ENCODE results near the gene ITPR1. TPM values are rescaled to one million over a fixed set of nuclear protein-coding genes. Genes with fewer than 3 reads are reported as not detected.

The ITPR1 gene
- total RNA-seq, 1 experiment from 2014 or later, result 11.3 TPM

DNA sequence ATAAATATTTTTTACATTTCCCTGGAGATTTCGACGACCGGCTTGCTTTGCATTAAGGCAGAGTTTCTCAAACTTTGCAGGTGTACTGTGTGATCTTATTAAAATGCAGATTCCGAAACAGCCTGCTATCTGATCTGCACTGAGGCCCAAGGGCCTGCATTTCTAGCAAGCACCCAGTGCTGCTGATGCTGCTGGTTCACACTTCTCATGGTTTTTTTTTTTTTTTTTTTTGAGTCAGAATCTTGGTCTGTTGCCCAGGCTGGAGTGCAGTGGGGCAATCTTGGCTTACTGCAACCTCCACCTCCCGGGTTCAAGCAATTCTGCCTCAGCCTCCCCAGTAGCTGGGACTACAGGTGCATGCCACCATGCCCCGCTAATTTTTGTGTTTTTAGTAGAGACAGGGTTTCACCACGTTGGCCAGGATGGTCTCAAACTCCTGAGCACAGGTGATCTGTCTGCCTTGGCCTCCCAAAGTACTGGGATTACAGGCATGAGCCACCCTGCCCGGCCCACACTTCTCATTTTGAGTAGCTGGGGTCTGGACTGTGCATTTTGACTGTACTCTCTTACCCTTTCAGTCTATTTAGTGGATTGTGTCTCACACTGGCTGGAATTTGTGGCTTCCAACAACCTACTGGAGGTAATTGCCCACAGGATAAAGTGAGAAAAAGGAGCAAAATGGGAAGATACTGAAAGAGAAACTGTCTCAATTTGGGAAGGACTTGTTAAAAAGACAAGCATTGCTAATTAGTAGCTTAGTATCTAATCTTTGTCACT is 94.1 kb downstream of the ITPR1 start:
- ChIA-PET CTCF (no interaction called here), POLR2A (ENCODE audit: unreplicated experiment) (no interaction called here)
- no peaks in the 10 kb centered on the region for H3F3A ChIP-seq (ENCODE audit: insufficient read depth, low read depth)
- no peak overlapping the region for H3K4me3 ChIP-seq
- H3K4me1 ChIP-seq (replicated peaks; ENCODE audit: insufficient read depth), result no peaks in the 10 kb centered on the region
- no peak overlapping the region for H2AFZ ChIP-seq
- H3K4me2 ChIP-seq, result no peak overlapping the region
- H3K9me3 ChIP-seq (ENCODE audit: insufficient read depth, low read depth), result no peaks in the 10 kb centered on the region
- no peaks in the 10 kb centered on the region for H3K36me3 ChIP-seq (ENCODE audit: low read depth)
- no peaks in the 10 kb centered on the region for H4K20me1 ChIP-seq (ENCODE audit: insufficient read depth)
- no peaks in the 10 kb centered on the region for H3K27me3 ChIP-seq (ENCODE audit: insufficient read depth, low read depth)
- DNase-seq, result no peak
- no TSS peak for BruUV-seq (replicated peaks)
- H3K9me2 ChIP-seq (ENCODE audit: insufficient read depth), result no peaks in the 10 kb centered on the region
- intact Hi-C loops (cut with micrococcal nuclease; ENCODE audit: unreplicated experiment), result no loop called here
- TF ChIP-seq, protein P1, sequence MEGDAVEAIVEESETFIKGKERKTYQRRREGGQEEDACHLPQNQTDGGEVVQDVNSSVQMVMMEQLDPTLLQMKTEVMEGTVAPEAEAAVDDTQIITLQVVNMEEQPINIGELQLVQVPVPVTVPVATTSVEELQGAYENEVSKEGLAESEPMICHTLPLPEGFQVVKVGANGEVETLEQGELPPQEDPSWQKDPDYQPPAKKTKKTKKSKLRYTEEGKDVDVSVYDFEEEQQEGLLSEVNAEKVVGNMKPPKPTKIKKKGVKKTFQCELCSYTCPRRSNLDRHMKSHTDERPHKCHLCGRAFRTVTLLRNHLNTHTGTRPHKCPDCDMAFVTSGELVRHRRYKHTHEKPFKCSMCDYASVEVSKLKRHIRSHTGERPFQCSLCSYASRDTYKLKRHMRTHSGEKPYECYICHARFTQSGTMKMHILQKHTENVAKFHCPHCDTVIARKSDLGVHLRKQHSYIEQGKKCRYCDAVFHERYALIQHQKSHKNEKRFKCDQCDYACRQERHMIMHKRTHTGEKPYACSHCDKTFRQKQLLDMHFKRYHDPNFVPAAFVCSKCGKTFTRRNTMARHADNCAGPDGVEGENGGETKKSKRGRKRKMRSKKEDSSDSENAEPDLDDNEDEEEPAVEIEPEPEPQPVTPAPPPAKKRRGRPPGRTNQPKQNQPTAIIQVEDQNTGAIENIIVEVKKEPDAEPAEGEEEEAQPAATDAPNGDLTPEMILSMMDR (conservative IDR thresholded peaks at IDR 0.05), result no peak
- no peak for TF ChIP-seq EZH2 (IDR thresholded peaks at IDR 0.05; ENCODE audit: low read depth)
- H3K79me2 ChIP-seq (ENCODE audit: low read depth), result no peaks in the 10 kb centered on the region
- no peak overlapping the region for H3K27ac ChIP-seq

DNA sequence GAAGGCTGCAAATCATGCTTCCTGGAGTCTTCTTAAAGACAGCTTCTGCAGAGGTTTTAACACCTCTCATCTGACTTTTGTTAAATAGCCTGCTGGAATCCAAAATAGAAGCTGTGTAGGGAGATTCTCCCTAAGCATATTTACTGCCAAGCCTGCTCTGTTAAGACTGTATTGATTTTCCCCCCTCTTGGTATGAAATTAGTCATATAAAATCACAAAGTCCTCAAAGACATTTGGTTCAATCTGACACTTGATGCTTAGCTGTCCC is 94.6 kb downstream of the ITPR1 start:
- Histone ChIP-seq H3K79me2 (ENCODE audit: low read depth) (no peaks in the 10 kb centered on the region), H3K4me1 (replicated peaks; ENCODE audit: insufficient read depth) (no peaks in the 10 kb centered on the region), H3K9me2 (ENCODE audit: insufficient read depth) (no peaks in the 10 kb centered on the region), H4K20me1 (ENCODE audit: insufficient read depth) (no peaks in the 10 kb centered on the region), H3K36me3 (ENCODE audit: low read depth) (no peaks in the 10 kb centered on the region), H3K9me3 (ENCODE audit: insufficient read depth, low read depth) (no peaks in the 10 kb centered on the region), H3K27ac (no peak overlapping the region), H3K4me2 (no peak overlapping the region), H3F3A (ENCODE audit: insufficient read depth, low read depth) (no peaks in the 10 kb centered on the region), H3K4me3 (no peak overlapping the region), H2AFZ (no peak overlapping the region), H3K27me3 (ENCODE audit: insufficient read depth, low read depth) (no peaks in the 10 kb centered on the region)
- ChIA-PET CTCF (no interaction called here), POLR2A (ENCODE audit: unreplicated experiment) (no interaction called here)
- intact Hi-C loops (cut with micrococcal nuclease; ENCODE audit: unreplicated experiment), result no loop called here
- TF ChIP-seq, protein P1 (conservative IDR thresholded peaks at IDR 0.05), result no peak
- no peak for TF ChIP-seq EZH2 (IDR thresholded peaks at IDR 0.05; ENCODE audit: low read depth)
- BruUV-seq (replicated peaks), result no TSS peak
- DNase-seq, result no peak

DNA sequence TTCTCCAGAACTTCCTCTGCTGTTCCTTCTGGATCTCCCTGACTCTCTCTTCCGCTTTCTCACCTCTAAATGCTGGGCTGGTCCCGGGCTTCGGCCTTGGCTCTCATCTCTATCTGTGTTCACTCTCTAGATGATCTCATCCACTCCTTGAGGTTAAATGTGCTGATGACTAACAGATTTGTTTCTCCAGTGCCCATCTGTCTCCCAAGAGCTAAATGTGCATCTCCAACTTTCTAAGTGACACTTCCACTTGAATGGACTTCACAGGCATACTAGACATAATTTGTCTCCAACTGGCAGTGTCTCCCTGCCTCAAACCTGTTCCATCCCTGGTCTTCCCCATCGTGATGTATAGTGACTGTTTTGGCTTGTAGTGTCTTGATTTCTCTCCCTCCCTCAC is 95.3 kb downstream of the ITPR1 start:
- intact Hi-C loops (cut with micrococcal nuclease; ENCODE audit: unreplicated experiment), result no loop called here
- CTCF ChIA-PET, result no interaction called here

More for the DNA sequence above, 95.3 kb downstream of the ITPR1 start:
- H4K20me1 ChIP-seq (ENCODE audit: insufficient read depth), result no peaks in the 10 kb centered on the region
- no peaks in the 10 kb centered on the region for H3K9me3 ChIP-seq (ENCODE audit: insufficient read depth, low read depth)
- no peak for TF ChIP-seq EZH2 (IDR thresholded peaks at IDR 0.05; ENCODE audit: low read depth)
- TF ChIP-seq, protein P1 (conservative IDR thresholded peaks at IDR 0.05), result no peak
- H3K27ac ChIP-seq, result no peak overlapping the region
- H3K4me1 ChIP-seq (replicated peaks; ENCODE audit: insufficient read depth), result no peaks in the 10 kb centered on the region
- H3K27me3 ChIP-seq (ENCODE audit: insufficient read depth, low read depth), result no peaks in the 10 kb centered on the region
- H3K9me2 ChIP-seq (ENCODE audit: insufficient read depth), result no peaks in the 10 kb centered on the region
- H3K4me3 ChIP-seq, result no peak overlapping the region
- no peaks in the 10 kb centered on the region for H3K79me2 ChIP-seq (ENCODE audit: low read depth)
- no peak for DNase-seq
- no peak overlapping the region for H3K4me2 ChIP-seq
- H2AFZ ChIP-seq, result no peak overlapping the region
- H3F3A ChIP-seq (ENCODE audit: insufficient read depth, low read depth), result no peaks in the 10 kb centered on the region
- POLR2A ChIA-PET (ENCODE audit: unreplicated experiment), result no interaction called here
- no peaks in the 10 kb centered on the region for H3K36me3 ChIP-seq (ENCODE audit: low read depth)
- BruUV-seq (replicated peaks), result no TSS peak

Measured in PC-9 (cell line).